ENCODE measurements around the gene PTPRO.

PTPRO gene

DNA sequence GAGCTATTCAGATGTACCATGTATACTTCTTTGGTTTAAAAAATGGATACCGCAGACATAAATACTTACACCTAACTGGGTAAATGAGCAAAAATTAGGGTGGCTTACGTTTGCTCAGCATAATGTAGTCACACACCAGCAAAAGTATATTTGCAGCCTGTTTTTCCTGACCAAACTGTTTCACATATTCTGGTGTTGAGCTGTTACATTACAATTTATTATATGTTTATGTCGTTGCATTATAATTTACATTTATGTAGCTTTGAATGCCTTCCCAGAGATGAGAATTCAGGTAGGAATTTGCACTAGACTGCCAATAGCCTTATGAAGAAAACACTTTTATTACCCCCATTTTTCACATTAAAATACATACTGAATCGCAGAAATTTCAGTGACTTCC, 183.3 kb downstream of the PTPRO start:
- Mint-ChIP-seq H3K27me3 (peaks cover 15% of the 10 kb centered on the region), H3K9me3 (ENCODE audit: low read depth) (no peaks in the 10 kb centered on the region), H3K4me3 (no peak overlapping the region), H3K36me3 (peaks cover 2% of the 10 kb centered on the region), H3K27ac (no peak overlapping the region), H3K4me1 (ENCODE audit: low read depth) (no peaks in the 10 kb centered on the region)

DNA sequence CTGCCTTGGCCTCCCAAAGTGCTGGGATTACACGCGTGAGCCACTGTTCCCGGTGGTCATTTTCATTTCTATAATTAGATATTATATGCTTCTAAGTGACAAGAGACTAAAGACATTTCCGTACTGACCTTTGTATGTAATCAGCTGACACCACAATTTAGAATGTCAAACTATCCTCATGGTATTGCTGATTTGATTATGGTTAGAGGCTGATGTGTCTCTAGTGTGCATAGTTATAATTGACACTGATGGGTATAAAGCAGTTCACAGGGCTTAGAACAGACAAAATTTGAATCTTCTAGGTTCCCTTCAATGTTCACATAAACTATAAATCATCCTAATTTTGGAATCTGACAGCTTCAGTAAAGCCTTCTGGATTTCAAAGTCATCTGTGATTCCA, 192.7 kb downstream of the PTPRO start:
- Mint-ChIP-seq H3K4me3 (no peak overlapping the region), H3K36me3 (no peaks in the 10 kb centered on the region), H3K27ac (no peak overlapping the region), H3K4me1 (ENCODE audit: low read depth) (no peaks in the 10 kb centered on the region), H3K9me3 (ENCODE audit: low read depth) (no peaks in the 10 kb centered on the region), H3K27me3 (peaks cover 8% of the 10 kb centered on the region)

DNA sequence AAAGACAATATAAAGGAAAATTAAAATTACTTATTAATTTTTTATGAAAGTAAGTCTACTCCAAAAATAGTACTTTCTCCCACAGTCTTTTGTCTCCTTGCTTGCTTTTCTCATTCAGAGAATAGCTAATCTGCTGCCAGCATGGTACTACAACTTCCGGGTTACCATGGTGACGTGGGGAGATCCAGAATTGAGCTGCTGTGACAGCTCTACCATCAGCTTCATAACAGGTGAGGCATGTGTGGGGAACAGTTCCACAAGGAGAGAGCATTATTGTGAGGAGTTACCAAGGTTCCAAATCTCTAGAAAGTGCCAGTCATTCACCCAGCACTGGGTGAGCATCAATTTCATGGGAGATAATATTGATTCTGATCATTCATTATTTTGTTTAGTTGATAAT, 197.8 kb downstream of the PTPRO start:
- no peak overlapping the region for H3K4me3 Mint-ChIP-seq

DNA sequence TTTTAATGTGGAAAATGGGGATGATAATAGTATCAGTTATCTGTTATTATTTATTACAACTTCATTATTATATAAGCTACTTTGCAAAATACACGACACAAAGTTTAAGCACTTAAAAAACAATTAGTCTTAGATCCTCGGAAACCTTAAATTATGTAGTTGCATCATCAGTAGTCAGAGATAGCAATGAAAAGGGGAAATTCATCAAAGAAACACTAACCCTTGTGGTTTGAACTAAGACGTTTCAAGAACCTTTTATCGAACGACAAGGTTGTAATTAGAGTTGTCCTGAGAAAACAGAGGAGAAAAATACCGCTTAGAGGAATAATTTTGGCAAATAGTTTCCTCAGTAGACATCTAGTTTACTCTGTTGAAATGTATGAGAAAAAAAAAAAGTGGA, 198.5 kb downstream of the PTPRO start:
- Mint-ChIP-seq H3K4me1 (ENCODE audit: low read depth) (peaks cover 3% of the 10 kb centered on the region), H3K27ac (no peak overlapping the region), H3K4me3 (no peak overlapping the region), H3K9me3 (ENCODE audit: low read depth) (no peaks in the 10 kb centered on the region), H3K36me3 (no peaks in the 10 kb centered on the region), H3K27me3 (peaks cover 8% of the 10 kb centered on the region)

More for the DNA sequence above, 197.8 kb downstream of the PTPRO start:
- Mint-ChIP-seq H3K4me1 (ENCODE audit: low read depth) (peaks cover 3% of the 10 kb centered on the region), H3K9me3 (ENCODE audit: low read depth) (no peaks in the 10 kb centered on the region), H3K27ac (no peak overlapping the region), H3K27me3 (peaks cover 8% of the 10 kb centered on the region), H3K36me3 (no peaks in the 10 kb centered on the region)

DNA sequence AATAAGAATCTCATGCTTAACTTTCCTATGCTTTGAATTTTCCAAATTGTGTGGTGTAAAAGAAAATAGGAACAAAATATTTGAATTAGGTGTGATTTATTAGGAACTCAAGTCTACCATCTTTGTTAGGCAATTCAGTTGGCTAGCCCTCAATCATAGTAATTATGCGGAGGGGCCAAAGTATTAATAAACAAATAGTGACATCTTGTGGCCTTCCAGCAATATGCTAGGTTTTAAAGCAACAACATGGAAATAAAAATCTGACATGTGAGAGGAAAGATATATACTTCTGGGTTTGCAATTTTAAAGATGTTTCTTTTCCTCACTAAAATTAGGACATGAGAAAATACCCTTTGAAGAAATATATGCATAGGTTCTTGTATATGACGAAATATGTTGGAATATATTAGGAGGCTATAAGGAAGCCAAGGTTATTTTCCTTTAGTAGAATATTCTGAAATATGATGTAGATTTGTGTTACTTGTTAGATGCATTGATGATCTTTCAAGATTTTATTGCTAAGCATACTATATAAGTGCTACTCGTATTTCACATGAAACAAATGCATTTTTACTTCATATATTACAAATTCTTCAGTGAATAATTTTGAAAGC, 200.4 kb downstream of the PTPRO start:
- Mint-ChIP-seq H3K27ac (no peak overlapping the region), H3K36me3 (peaks cover under 1% of the 10 kb centered on the region), H3K4me3 (no peak overlapping the region), H3K9me3 (ENCODE audit: low read depth) (no peaks in the 10 kb centered on the region), H3K27me3 (peaks cover 6% of the 10 kb centered on the region), H3K4me1 (ENCODE audit: low read depth) (peaks cover 3% of the 10 kb centered on the region)

DNA sequence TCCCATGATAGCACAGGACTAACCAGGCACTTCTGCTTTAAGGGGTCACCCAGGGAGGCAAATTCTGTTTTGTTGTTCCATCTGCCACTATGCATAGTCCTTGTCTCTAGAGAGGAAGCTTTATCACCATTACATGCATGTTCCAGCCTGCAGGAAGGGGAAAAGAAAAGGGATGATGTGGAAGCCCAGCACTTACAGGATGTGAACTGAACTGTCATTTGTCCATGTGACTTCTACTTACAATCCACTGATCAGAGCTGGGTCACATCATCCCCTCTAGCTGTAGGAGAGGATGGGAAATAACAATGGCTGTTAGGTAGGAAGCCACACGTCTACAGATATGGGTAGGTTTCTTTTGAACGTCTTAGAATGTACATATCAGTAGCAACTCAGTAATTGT, 203.1 kb downstream of the PTPRO start:
- H3K4me3 Mint-ChIP-seq = no peak overlapping the region
- no peak overlapping the region for H3K27ac Mint-ChIP-seq
- peaks cover 5% of the 10 kb centered on the region for H3K9me3 Mint-ChIP-seq (ENCODE audit: low read depth)
- H3K36me3 Mint-ChIP-seq = peaks cover 7% of the 10 kb centered on the region
- peaks cover 6% of the 10 kb centered on the region for H3K27me3 Mint-ChIP-seq
- peaks cover 3% of the 10 kb centered on the region for H3K4me1 Mint-ChIP-seq (ENCODE audit: low read depth)

DNA sequence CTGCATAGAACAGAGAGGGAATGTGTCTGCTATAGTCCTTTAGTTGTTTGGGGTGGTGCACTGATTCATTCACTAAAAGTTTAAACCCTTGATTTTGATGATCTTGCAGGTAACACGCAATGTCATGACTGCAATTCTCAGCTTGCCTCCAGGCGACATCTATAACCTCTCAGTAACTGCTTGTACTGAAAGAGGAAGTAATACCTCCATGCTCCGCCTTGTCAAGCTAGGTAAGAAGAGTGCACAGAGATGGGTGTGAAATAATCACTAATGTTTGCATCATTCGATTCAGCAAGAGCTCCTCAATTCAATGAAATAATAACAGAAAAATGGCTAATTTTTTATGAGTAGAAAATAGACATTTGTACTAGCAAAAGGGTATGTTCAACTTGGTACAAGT, 203.7 kb downstream of the PTPRO start:
- Mint-ChIP-seq H3K4me1 (ENCODE audit: low read depth) (peaks cover under 1% of the 10 kb centered on the region), H3K27me3 (peaks cover 6% of the 10 kb centered on the region), H3K9me3 (ENCODE audit: low read depth) (peaks cover 5% of the 10 kb centered on the region), H3K4me3 (no peak overlapping the region), H3K27ac (no peak overlapping the region), H3K36me3 (peaks cover 7% of the 10 kb centered on the region)

DNA sequence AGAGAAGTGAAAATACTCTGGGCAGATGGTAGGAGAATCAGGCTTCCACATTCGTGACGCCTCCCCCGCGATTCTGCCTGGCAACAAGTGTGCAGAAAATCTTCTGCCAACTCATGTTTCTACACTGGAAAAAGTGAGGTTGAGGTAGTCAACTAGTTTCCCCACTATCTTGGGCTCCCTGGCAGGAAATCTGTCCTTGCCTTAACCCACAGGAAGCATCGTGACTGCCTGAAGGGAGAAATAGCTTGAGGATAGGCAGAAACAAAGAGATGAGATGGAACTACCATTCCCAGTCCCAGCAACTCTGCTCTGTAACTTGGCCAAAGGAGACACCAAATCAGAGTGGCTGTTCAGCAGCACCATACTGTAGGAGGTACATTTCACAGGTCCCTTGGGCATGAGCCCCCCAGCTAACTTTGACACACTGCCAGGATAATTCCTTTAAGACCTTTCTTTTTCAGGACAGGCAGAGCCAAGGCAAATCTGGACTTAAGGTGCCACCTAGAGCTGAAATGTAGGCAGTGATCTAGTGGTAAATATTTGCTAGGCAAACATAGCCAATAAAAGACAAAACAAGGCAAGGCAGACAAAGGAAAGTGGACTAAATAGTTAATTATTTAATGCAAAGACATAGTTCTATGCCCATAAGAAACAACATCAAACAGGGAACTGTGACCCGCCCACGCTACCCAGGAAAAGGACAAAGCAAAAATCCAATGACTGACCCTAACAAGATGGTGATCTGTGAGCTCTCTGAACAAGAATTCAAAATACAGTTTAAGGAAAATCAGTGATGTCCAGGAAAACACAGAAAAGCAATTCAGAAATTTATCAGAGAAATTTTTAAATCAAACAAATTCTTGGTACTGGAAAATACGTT, 205.1 kb downstream of the PTPRO start:
- H3K4me3 Mint-ChIP-seq = no peak overlapping the region
- H3K9me3 Mint-ChIP-seq (ENCODE audit: low read depth) = peaks cover 5% of the 10 kb centered on the region
- no peak overlapping the region for H3K27ac Mint-ChIP-seq
- H3K4me1 Mint-ChIP-seq (ENCODE audit: low read depth) = peaks cover 2% of the 10 kb centered on the region
- H3K27me3 Mint-ChIP-seq = peaks cover 6% of the 10 kb centered on the region
- peaks cover 7% of the 10 kb centered on the region for H3K36me3 Mint-ChIP-seq

DNA sequence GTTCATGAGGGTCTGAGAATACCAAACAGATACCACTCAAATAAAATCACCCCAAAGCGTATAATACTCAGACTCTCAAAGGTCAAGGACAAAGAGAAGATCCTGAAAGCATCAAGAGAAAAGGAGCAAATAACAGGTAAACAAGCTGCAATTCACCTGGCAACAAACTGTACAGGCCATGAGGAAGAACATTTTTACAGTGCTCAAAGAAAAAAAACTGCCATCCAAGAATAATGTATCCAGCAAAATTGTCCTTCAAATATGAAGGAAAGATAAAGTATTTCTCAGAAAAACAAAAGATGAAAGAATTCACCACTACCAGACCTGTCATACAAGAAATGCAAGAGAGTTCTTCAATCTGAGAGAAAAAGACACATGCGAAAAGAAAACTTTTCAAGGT, 206.4 kb downstream of the PTPRO start:
- peaks cover 13% of the 10 kb centered on the region for H3K4me1 Mint-ChIP-seq (ENCODE audit: low read depth)
- H3K9me3 Mint-ChIP-seq (ENCODE audit: low read depth) = peaks cover 5% of the 10 kb centered on the region
- H3K4me3 Mint-ChIP-seq = no peak overlapping the region
- H3K27me3 Mint-ChIP-seq = peaks cover 3% of the 10 kb centered on the region
- H3K36me3 Mint-ChIP-seq = peaks cover 7% of the 10 kb centered on the region
- H3K27ac Mint-ChIP-seq = no peak overlapping the region

DNA sequence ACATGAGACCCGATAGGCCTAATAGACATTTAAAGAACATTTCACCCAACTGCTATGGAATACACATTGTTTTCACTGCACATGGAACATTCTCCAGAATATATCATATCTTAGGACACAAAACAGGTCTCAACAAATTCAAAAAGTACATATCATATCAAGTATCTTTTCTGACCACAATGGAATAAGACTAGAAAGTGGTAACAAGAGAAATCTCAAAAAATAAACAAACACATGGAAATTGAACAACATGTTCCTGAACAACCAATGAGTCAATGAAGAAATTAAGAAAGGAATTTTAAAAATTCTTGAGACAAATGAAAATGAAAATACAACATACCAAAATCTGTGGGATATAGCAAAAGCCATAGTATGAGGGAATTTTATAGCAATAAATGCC, 208.1 kb downstream of the PTPRO start:
- no peak overlapping the region for H3K27ac Mint-ChIP-seq
- no peak overlapping the region for H3K4me3 Mint-ChIP-seq
- peaks cover 5% of the 10 kb centered on the region for H3K9me3 Mint-ChIP-seq (ENCODE audit: low read depth)
- no peaks in the 10 kb centered on the region for H3K27me3 Mint-ChIP-seq
- H3K36me3 Mint-ChIP-seq = peaks cover 7% of the 10 kb centered on the region
- H3K4me1 Mint-ChIP-seq (ENCODE audit: low read depth) = peaks cover 13% of the 10 kb centered on the region

DNA sequence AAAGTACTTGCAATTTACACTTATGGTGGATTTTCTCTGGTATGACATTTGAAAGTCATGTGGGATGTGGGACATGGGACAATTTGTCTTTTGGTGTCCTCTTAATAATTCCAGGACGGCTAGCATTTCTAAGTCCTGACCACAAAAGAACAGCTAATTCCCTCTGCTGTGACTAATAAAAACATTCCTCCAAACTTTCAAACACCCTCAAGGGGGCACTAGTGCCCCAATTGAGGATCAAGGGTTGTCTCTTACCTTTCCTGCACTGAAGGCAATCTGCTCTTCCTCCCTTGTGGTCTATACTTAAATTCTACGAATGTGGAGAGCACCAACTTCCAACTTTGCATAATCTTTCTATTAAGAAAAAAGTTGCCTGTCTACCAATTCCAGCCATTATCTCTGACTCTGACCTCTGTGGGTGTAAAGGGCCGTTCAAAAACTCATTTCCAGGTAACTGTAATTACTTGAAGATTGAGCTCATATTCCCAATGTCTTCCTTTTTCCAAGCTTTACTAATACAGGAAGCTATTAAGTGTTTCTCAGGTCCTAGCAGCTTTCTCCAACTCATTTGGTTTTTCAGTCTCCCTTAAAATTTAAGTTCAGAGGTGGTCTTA, 210.2 kb downstream of the PTPRO start:
- peaks cover 13% of the 10 kb centered on the region for H3K4me1 Mint-ChIP-seq (ENCODE audit: low read depth)
- H3K9me3 Mint-ChIP-seq (ENCODE audit: low read depth) = peaks cover 5% of the 10 kb centered on the region
- H3K4me3 Mint-ChIP-seq = no peak overlapping the region
- no peaks in the 10 kb centered on the region for H3K27me3 Mint-ChIP-seq
- H3K36me3 Mint-ChIP-seq = peaks cover 7% of the 10 kb centered on the region
- H3K27ac Mint-ChIP-seq = peak overlapping the region; percentile 46

DNA sequence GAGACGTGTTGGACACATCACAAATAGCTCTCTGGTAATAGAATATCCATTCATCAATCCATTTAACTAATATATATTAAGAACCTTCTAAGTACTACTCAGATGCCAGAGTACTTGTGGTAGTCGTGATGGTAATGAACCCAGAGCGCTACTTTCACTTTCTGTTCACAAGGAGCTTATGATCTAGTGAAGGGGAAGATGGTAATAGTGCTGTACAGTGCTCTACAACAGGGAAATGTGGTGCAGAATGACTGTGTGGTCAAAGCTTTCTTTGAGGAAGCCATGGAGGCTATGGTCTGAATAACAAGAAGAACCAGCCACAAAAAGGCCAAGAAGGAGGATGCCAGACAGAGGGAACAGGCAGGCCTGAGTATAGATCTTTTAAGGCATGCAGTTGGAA, 212.0 kb downstream of the PTPRO start:
- peak overlapping the region; percentile 67 for H3K4me3 Mint-ChIP-seq
- no peaks in the 10 kb centered on the region for H3K36me3 Mint-ChIP-seq

DNA sequence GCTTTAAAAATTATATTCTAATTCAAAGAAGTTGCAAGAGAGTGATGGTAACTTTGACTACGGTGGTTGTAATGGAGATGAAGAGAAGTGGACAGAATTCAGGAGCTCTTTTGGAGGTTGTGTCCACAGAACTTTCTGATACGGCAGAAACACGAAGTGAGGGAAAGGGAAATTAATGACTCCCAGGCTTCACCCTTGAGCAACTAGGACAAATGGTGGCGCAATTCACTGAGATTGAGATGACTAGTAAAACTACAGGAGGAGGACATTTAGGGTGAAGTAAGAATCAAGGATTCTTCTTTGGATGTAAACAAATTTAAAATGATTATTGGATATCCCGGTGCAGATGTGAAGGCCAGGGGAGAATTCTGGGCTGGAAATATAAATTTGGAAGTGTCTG, 212.6 kb downstream of the PTPRO start:
- Mint-ChIP-seq H3K27me3 (no peaks in the 10 kb centered on the region), H3K36me3 (no peaks in the 10 kb centered on the region), H3K4me3 (no peak overlapping the region), H3K9me3 (ENCODE audit: low read depth) (no peaks in the 10 kb centered on the region), H3K4me1 (ENCODE audit: low read depth) (peaks cover 21% of the 10 kb centered on the region), H3K27ac (no peak overlapping the region)

More for the DNA sequence above, 212.0 kb downstream of the PTPRO start:
- Mint-ChIP-seq H3K9me3 (ENCODE audit: low read depth) (no peaks in the 10 kb centered on the region), H3K27me3 (no peaks in the 10 kb centered on the region), H3K4me1 (ENCODE audit: low read depth) (peaks cover 21% of the 10 kb centered on the region), H3K27ac (peak overlapping the region; percentile 65)

DNA sequence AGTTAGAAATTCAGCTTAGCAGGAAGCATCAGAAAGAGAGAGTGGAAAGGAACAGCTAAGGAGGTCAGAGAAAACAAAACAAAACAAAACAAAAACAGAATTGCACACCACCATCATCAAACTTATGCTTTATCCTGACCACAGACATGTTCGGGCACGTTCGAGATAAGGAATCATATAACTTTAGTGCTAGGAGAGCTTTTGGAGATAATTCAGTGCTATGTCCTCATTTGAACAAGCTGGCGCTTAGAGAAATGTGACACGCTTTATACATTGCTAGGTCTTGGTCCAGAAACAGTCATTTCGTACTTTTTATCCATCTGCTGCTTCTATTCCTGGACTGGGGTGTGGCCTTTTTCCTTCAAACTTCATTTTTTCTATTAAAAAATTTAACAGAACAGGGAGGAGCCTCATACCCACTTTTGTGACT, 213.1 kb downstream of the PTPRO start:
- Mint-ChIP-seq H3K27ac (no peak overlapping the region), H3K9me3 (ENCODE audit: low read depth) (no peaks in the 10 kb centered on the region), H3K4me3 (no peak overlapping the region), H3K27me3 (no peaks in the 10 kb centered on the region), H3K36me3 (no peaks in the 10 kb centered on the region), H3K4me1 (ENCODE audit: low read depth) (peaks cover 23% of the 10 kb centered on the region)

DNA sequence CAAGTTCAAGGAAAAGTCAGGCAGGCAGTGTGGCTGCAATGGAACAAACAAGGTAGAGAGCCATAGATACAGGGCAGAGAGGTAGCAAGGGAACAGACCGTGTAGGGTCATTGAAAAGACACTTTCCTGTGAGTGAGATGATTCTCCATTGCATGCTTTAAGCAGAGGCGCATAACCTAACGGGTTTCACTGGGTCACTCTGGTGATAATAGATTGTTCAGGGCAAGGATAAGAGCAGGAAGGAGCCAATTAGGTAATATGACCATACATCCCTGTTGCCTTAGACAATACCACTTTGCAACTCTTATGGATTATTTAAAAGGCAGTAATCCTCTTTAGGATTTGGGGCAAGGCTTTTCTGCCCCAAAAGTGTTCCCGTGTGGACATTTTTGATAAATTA, 214.1 kb downstream of the PTPRO start:
- no peak overlapping the region for H3K27ac Mint-ChIP-seq
- peaks cover 26% of the 10 kb centered on the region for H3K4me1 Mint-ChIP-seq (ENCODE audit: low read depth)
- no peaks in the 10 kb centered on the region for H3K27me3 Mint-ChIP-seq
- H3K4me3 Mint-ChIP-seq = no peak overlapping the region
- no peaks in the 10 kb centered on the region for H3K36me3 Mint-ChIP-seq
- H3K9me3 Mint-ChIP-seq (ENCODE audit: low read depth) = no peaks in the 10 kb centered on the region
